WERI-Rb-1 (cell line): ENCODE data around the gene MYBPC3.

ENCODE experiments used
- DNase-seq: peaks from one replicate; pipeline ENCODE4 v3.0.0-alpha.2; 2020
- H3K27ac ChIP-seq: fragments of 250-450 bp; sonication (Bioruptor Pico); 2 replicates; pipeline ENCODE4 v1.5.1; 2020; ENCODE audit warnings: mild to moderate bottlenecking, moderate library complexity
- H3K27me3 ChIP-seq: fragments of 250-450 bp; sonication (Bioruptor Pico); 2 replicates; pipeline ENCODE4 v1.5.1; 2021; ENCODE audit warnings: mild to moderate bottlenecking, low read depth, moderate library complexity; ENCODE audit not compliant: insufficient read depth, severe bottlenecking
- H3K36me3 ChIP-seq: fragments of 250-450 bp; sonication (Bioruptor Pico); 2 replicates; pipeline ENCODE4 v1.5.1; 2020; ENCODE audit warnings: mild to moderate bottlenecking, moderate library complexity
- H3K4me3 ChIP-seq: 2 replicates; pipeline ENCODE4 v1.5.1; 2011; ENCODE audit warnings: low read depth, mild to moderate bottlenecking, control low read depth, low read length
- H3K9me3 ChIP-seq: fragments of 250-450 bp; sonication (Bioruptor Pico); 2 replicates; pipeline ENCODE4 v1.5.1; 2021; ENCODE audit warnings: mild to moderate bottlenecking, moderate library complexity; ENCODE audit not compliant: severe bottlenecking
- CTCF ChIP-seq: IDR thresholded peaks from 2 replicates; pipeline ENCODE4 v1.5.1; 2011; ENCODE audit warnings: low read depth, mild to moderate bottlenecking, control low read depth, inconsistent platforms, low read length

MYBPC3 gene

DNA sequence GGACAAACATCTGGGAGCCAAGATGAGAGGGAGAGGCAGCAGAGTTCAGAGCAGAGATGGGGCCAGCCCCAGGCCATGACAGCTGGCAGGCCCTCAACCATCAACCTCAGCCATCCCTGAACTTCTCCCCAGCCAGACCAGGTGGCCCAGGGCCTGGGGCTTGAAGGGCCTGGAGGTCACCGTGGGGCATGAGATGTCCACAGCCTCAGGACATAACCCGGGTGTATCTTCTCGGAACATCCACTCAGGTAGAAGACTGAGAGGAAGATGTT, 43.5 kb upstream of the MYBPC3 start:
- no peak for DNase-seq
- no peak for TF ChIP-seq CTCF
- Histone ChIP-seq H3K27me3 (no peaks in the 10 kb centered on the region), H3K9me3 (no peaks in the 10 kb centered on the region), H3K36me3 (no peaks in the 10 kb centered on the region), H3K4me3 (no peak overlapping the region), H3K27ac (no peak overlapping the region)

GRCh38 chr11:47395223-47396048, 42.9 kb upstream of the MYBPC3 start:
- Histone ChIP-seq H3K4me3 (no peak overlapping the region), H3K27ac (no peak overlapping the region)

GRCh38 chr11:47394322-47395222, 42.1 kb upstream of the MYBPC3 start:
- Histone ChIP-seq H3K27me3 (no peaks in the 10 kb centered on the region), H3K27ac (no peak overlapping the region), H3K4me3 (no peak overlapping the region), H3K9me3 (no peaks in the 10 kb centered on the region), H3K36me3 (no peaks in the 10 kb centered on the region)
- no peak for TF ChIP-seq CTCF
- DNase-seq, result no peak

More at GRCh38 chr11:47395223-47396048, 42.9 kb upstream of the MYBPC3 start:
- H3K27me3 ChIP-seq, result no peaks in the 10 kb centered on the region
- DNase-seq, result no peak
- H3K36me3 ChIP-seq, result no peaks in the 10 kb centered on the region
- no peak for TF ChIP-seq CTCF
- no peaks in the 10 kb centered on the region for H3K9me3 ChIP-seq

DNA sequence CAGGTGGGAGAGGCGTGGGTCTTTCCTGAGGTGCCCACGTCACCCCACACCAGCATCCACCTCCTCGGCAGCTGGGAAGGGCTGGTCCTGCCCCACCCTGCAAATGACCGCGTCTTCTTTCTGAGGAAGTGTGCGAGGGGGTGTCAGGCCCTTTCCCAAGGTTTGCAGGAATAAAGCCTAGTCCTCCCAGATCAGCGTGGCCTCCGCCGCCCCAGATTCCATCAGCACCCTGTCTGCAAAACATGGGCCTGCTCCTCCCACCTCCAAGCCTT, 41.5 kb upstream of the MYBPC3 start:
- H3K36me3 ChIP-seq, result no peaks in the 10 kb centered on the region
- no peaks in the 10 kb centered on the region for H3K9me3 ChIP-seq
- no peak for TF ChIP-seq CTCF
- DNase-seq, result no peak
- no peak overlapping the region for H3K4me3 ChIP-seq
- H3K27me3 ChIP-seq, result no peaks in the 10 kb centered on the region
- H3K27ac ChIP-seq, result no peak overlapping the region

DNA sequence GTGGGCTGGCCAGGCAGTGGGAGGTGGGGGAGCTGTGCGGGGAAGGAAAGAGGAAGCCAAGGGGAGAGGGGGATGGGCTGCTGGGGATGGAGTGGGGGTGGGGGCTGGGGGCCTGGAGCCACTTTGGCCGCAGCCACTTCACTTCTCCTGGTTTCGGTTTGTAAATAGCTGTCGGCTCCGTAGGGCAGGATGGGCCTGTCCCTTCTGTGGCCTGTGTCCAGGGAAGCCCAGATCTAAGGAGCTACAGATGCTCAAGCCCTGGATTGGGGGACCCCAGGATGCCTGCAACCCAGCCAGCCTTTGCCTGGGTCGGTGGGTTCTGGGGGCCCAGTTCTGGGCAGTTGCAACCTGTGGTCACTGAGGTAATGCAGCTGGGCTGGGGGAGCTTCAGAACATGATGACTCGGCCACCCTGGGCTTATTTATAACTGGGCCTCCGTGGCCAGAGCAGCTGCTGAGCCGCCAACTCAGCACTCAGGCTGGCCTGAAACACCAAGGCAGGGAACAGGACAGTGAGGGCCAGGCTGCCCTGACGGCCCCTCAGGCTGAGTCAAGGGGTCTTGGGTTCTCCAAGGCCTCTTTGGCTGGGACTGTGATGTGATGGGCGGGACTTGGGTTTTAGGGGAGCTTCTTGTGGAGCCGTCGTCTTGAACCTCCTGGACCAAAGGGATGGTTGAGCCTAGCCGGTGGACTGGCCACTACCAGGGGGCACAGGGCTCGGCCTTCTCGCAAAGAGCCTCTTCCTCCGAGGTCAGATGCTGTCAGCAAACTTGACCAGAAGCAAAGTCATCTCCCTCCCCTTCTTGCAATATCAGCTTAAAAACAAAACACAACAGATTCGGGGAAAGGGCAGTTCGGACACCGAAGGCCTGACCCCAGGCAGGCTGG, 40.9 kb upstream of the MYBPC3 start:
- Histone ChIP-seq H3K9me3 (no peaks in the 10 kb centered on the region), H3K36me3 (no peaks in the 10 kb centered on the region), H3K27me3 (no peaks in the 10 kb centered on the region), H3K27ac (no peak overlapping the region), H3K4me3 (no peak overlapping the region)
- no peak for DNase-seq
- no peak for TF ChIP-seq CTCF
